H1 (cell line): ENCODE measurements around the gene CTTNBP2NL.

Source experiments
- ASH2L ChIP-seq: fragments of 200-600, 300-600 bp; sonication (generic); IDR thresholded peaks from one replicate; pipeline ENCODE4 v1.7.1; 2017; ENCODE audit warnings: low read length
- ATF3 ChIP-seq: IDR thresholded peaks from 2 replicates; pipeline ENCODE4 v1.6.1; 2011; ENCODE audit warnings: low read depth, mild to moderate bottlenecking, low read length; ENCODE audit not compliant: insufficient read depth
- CHD2 ChIP-seq: IDR thresholded peaks from 2 replicates; pipeline ENCODE4 v1.6.1; 2012; ENCODE audit warnings: low read length, improper control_type of control experiment
- EP300 ChIP-seq, 2 experiments: IDR thresholded peaks; 1 replicate in 1 of 2; 2 replicates in 1 of 2; pipeline ENCODE4 v1.6.1; 2011 to 2012; ENCODE audit warnings: low read depth in 2 of 2, low read length in 2 of 2, mild to moderate bottlenecking in 2 of 2, borderline replicate concordance in 1 of 2, inconsistent platforms in 1 of 2, moderate library complexity in 1 of 2
- NRF1 ChIP-seq: IDR thresholded peaks from 2 replicates; pipeline ENCODE4 v1.6.1; 2011; ENCODE audit warnings: mild to moderate bottlenecking, low read depth, low read length, improper control_type of control experiment
- POLR2A ChIP-seq, 2 experiments: IDR thresholded peaks; 1 replicate in 1 of 2; 2 replicates in 1 of 2; pipeline ENCODE4 v1.6.1; 2011; ENCODE audit warnings: low read depth in 2 of 2, low read length in 2 of 2, mild to moderate bottlenecking in 2 of 2; ENCODE audit errors: control extremely low read depth in 1 of 2
- POLR2AphosphoS5 ChIP-seq: IDR thresholded peaks from 2 replicates; pipeline ENCODE4 v1.6.1; 2011; ENCODE audit warnings: low read depth, low read length
- RAD21 ChIP-seq, 2 experiments: IDR thresholded peaks in 1 of 2; conservative IDR thresholded peaks in 1 of 2; 2 replicates each; pipeline ENCODE4 v1.6.1; 2011; ENCODE audit warnings: low read depth in 2 of 2, low read length in 2 of 2, improper control_type of control experiment in 1 of 2, inconsistent platforms in 1 of 2, mild to moderate bottlenecking in 1 of 2, moderate library complexity in 1 of 2
- RNF2 ChIP-seq: fragments of 200-900, 300-1000 bp; sonication (generic); IDR thresholded peaks from 2 replicates; pipeline ENCODE4 v1.7.1; 2016; ENCODE audit warnings: borderline replicate concordance, low read depth, mild to moderate bottlenecking, antibody characterized with exemption, low read length; ENCODE audit not compliant: poor library complexity, severe bottlenecking; ENCODE audit errors: missing control alignments
- SIN3A ChIP-seq, 2 experiments: IDR thresholded peaks in 1 of 2; conservative IDR thresholded peaks in 1 of 2; 2 replicates each; pipeline ENCODE4 v1.6.1; 2011 to 2012; ENCODE audit warnings: low read length in 2 of 2, improper control_type of control experiment in 1 of 2, low read depth in 1 of 2, mild to moderate bottlenecking in 1 of 2
- SP4 ChIP-seq: IDR thresholded peaks from 2 replicates; pipeline ENCODE4 v1.6.1; 2012; ENCODE audit warnings: low read length, inconsistent platforms
- TAF1 ChIP-seq: IDR thresholded peaks from 2 replicates; pipeline ENCODE4 v1.6.1; 2011; ENCODE audit warnings: mild to moderate bottlenecking, low read depth, low read length
- YY1 ChIP-seq: IDR thresholded peaks from 2 replicates; pipeline ENCODE4 v1.6.1; 2011; ENCODE audit warnings: low read depth, mild to moderate bottlenecking, low read length
- TF ChIP-seq, protein P1 (sequence below), 3 experiments: IDR thresholded peaks; 1 replicate in 2 of 3; 2 replicates in 1 of 3; pipeline versions ENCODE4 v1.5.1 to v1.6.1; 2011; ENCODE audit warnings: low read length in 3 of 3, mild to moderate bottlenecking in 3 of 3, inconsistent platforms in 2 of 3, low read depth in 1 of 3, moderate library complexity in 1 of 3; ENCODE audit not compliant: insufficient read depth in 1 of 3; ENCODE audit errors: control extremely low read depth in 1 of 3

- TF ChIP-seq YY1, result no peak
- TF ChIP-seq, protein P1, sequence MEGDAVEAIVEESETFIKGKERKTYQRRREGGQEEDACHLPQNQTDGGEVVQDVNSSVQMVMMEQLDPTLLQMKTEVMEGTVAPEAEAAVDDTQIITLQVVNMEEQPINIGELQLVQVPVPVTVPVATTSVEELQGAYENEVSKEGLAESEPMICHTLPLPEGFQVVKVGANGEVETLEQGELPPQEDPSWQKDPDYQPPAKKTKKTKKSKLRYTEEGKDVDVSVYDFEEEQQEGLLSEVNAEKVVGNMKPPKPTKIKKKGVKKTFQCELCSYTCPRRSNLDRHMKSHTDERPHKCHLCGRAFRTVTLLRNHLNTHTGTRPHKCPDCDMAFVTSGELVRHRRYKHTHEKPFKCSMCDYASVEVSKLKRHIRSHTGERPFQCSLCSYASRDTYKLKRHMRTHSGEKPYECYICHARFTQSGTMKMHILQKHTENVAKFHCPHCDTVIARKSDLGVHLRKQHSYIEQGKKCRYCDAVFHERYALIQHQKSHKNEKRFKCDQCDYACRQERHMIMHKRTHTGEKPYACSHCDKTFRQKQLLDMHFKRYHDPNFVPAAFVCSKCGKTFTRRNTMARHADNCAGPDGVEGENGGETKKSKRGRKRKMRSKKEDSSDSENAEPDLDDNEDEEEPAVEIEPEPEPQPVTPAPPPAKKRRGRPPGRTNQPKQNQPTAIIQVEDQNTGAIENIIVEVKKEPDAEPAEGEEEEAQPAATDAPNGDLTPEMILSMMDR (IDR thresholded peaks at IDR 0.05; ENCODE audit: control extremely low read depth in 1 of 3, insufficient read depth in 1 of 3, low read depth in 1 of 3, low read length in 3 of 3), result no peak
- TF ChIP-seq ATF3, result no peak
- TF ChIP-seq SP4, result no peak
- TF ChIP-seq ASH2L, result no peak
- TF ChIP-seq EP300 (IDR thresholded peaks at IDR 0.05; ENCODE audit: borderline replicate concordance in 1 of 2, low read depth in 2 of 2, low read length in 2 of 2), result no peak
- TF ChIP-seq POLR2A (IDR thresholded peaks at IDR 0.05; ENCODE audit: control extremely low read depth in 1 of 2, low read depth in 2 of 2, low read length in 2 of 2), result no peak
- no peak for TF ChIP-seq TAF1
- TF ChIP-seq CHD2, result no peak
- no peak for TF ChIP-seq NRF1
- no peak for TF ChIP-seq RNF2
- TF ChIP-seq POLR2AphosphoS5, result no peak
- no peak for TF ChIP-seq SIN3A (conservative IDR thresholded peaks at IDR 0.05 in 1 of 2, IDR thresholded peaks at IDR 0.05 in 1 of 2; ENCODE audit: low read depth in 1 of 2, low read length in 2 of 2)
- no peak for TF ChIP-seq RAD21 (IDR thresholded peaks at IDR 0.05 in 1 of 2, conservative IDR thresholded peaks at IDR 0.05 in 1 of 2; ENCODE audit: low read depth in 2 of 2, low read length in 2 of 2)
These were observed 108.1 kb downstream of the CTTNBP2NL start for GRCh38 chr1:112504001-112504660.
